HepG2 (cell line): ENCODE measurements around the gene DTD2. TPM values are rescaled to one million over a fixed set of nuclear protein-coding genes. Genes with fewer than 3 reads are reported as not detected.

ENCODE experiments used
- EHMT2 ChIP-seq: fragments of 200-600 bp; sonication (generic); IDR thresholded peaks from 2 replicates; pipeline ENCODE4 v1.7.0; 2017; ENCODE audit warnings: antibody characterized with exemption, low read depth, low read length, borderline replicate concordance
- ELF3 ChIP-seq: IDR thresholded peaks from 2 replicates; pipeline ENCODE4 v1.6.1; 2016; ENCODE audit warnings: missing genetic modification reagents, missing compliant biosample characterization
- ESRRA ChIP-seq: sonication (generic); formaldehyde crosslinking; IDR thresholded peaks from 2 replicates; pipeline ENCODE4 v1.5.1; 2020; ENCODE audit warnings: mild to moderate bottlenecking, low read depth, missing genetic modification reagents
- ETV5 ChIP-seq: IDR thresholded peaks from 2 replicates; pipeline ENCODE4 v1.6.1; 2018; ENCODE audit warnings: missing biosample characterization, missing genetic modification reagents, inconsistent platforms, borderline replicate concordance
- IRF2 ChIP-seq: IDR thresholded peaks from 2 replicates; pipeline ENCODE4 v1.6.1; 2018; ENCODE audit warnings: missing genetic modification reagents, missing compliant biosample characterization
- MATR3 ChIP-seq: sonication (generic); formaldehyde crosslinking; IDR thresholded peaks from 2 replicates; pipeline ENCODE4 v1.4.0; 2020; ENCODE audit warnings: missing genetic modification reagents
- NR2F2 ChIP-seq: IDR thresholded peaks from 2 replicates; pipeline ENCODE4 v1.6.1; 2012; ENCODE audit warnings: low read depth, inconsistent platforms, borderline replicate concordance
- PAX8 ChIP-seq: sonication (generic); formaldehyde crosslinking; IDR thresholded peaks from 2 replicates; pipeline ENCODE4 v1.8.0; 2022; ENCODE audit warnings: mild to moderate bottlenecking, missing genetic modification reagents, borderline replicate concordance
- SP4 ChIP-seq: sonication (generic); formaldehyde crosslinking; IDR thresholded peaks from 2 replicates; pipeline ENCODE4 v1.8.1; 2023; ENCODE audit warnings: mild to moderate bottlenecking, missing genetic modification reagents
- ZBTB20 ChIP-seq: sonication (generic); formaldehyde crosslinking; IDR thresholded peaks from 2 replicates; pipeline ENCODE4 v1.8.1; 2023; ENCODE audit warnings: missing genetic modification reagents, low read depth, mild to moderate bottlenecking, borderline replicate concordance
- ZFP82 ChIP-seq: sonication (generic); formaldehyde crosslinking; IDR thresholded peaks from 2 replicates; pipeline ENCODE4 v1.5.1; 2020; ENCODE audit warnings: mild to moderate bottlenecking, missing genetic modification reagents, borderline replicate concordance
- polyA plus RNA-seq, 8 experiments: library from polyadenylated mRNA; depleted of rRNA in 3 of 8; stranded (reverse) in 7 of 8; unstranded in 1 of 8; fragments of >200 nt; fragmentation: Illumina TruSeq in 4 of 8; extraction: Trizol in 4 of 8; gene quantifications; 2 replicates each; pipeline versions ENCODE4 v1.2.1 to v1.2.3, GENCODE V29; 2011 to 2016; ENCODE audit warnings: low read depth in 4 of 8, missing spikeins in 1 of 8, mixed read lengths in 1 of 8; ENCODE audit not compliant: insufficient read depth in 1 of 8
- total RNA-seq, 5 experiments: library from RNA; depleted of rRNA; stranded (reverse); fragments of >200 nt; fragmentation: Illumina TruSeq; extraction: Trizol; gene quantifications; 2 replicates each; pipeline ENCODE4 v1.2.3, GENCODE V29; 2016; ENCODE audit warnings: low read depth in 1 of 5
- TF ChIP-seq, protein P1 (sequence below): sonication (generic); formaldehyde crosslinking; conservative IDR thresholded peaks from 2 replicates; pipeline ENCODE4 v1.4.0; 2020; ENCODE audit warnings: missing genetic modification reagents
- TF ChIP-seq, protein P2 (sequence below): sonication (generic); formaldehyde crosslinking; IDR thresholded peaks from 2 replicates; pipeline ENCODE4 v1.5.1; 2020; ENCODE audit warnings: mild to moderate bottlenecking, missing genetic modification reagents, borderline replicate concordance
- TF ChIP-seq, protein P3 (sequence below): sonication (generic); formaldehyde crosslinking; IDR thresholded peaks from 2 replicates; pipeline ENCODE4 v1.4.0; 2020; ENCODE audit warnings: missing genetic modification reagents
- TF ChIP-seq, protein P4 (sequence below): sonication (generic); formaldehyde crosslinking; IDR thresholded peaks from 2 replicates; pipeline ENCODE4 v1.5.1; 2020; ENCODE audit warnings: mild to moderate bottlenecking, moderate library complexity, missing genetic modification reagents
- TF ChIP-seq, protein P5 (sequence below): sonication (generic); formaldehyde crosslinking; IDR thresholded peaks from 2 replicates; pipeline ENCODE4 v1.5.0; 2020; ENCODE audit warnings: missing genetic modification reagents

The DTD2 gene
- total and polyA plus RNA-seq, 2 of the 13 experiments (the other 11 are each of a cell fraction or from before 2014, with no cell fraction given), result 22.3 to 49.8 TPM

DNA sequence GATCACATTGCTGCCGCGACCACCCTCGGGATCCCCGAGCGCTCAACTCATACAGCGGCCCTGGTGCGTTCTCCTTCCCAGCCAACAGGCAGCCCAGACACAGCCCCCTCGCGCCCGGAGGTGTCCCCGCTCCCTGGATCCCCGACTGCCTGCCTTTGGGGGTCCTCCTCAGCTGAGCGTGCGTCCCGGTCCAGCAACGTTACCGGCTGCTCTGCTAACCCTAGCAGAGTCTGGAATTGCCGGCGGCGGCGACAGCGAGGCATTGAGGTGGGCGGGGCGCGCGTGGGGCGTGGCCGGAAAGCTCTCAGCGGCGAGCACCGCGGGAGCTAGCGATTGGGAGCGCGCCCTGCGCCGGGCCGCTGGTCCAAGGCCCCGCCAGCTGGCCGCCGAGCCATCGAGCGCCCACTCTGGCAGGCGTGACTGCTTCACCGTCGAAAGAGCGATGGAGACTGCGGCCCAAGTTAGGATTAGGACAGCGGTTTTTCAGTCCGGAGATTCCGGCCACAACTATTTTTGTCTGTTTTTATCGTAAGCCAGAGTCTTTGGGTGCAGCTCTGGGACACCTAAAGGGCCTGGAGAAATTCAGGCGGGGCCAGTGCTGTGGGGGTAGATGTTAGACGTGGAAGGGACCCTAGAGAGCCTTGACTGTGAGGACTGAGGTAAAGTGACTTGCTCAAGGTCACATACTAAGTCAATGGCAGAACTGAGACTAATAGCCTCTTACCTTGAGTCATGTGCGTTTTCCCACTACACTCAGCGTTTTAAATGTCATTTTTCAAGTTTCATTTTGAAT is 36.8 kb downstream of the DTD2 start, which contains the start of gene HEATR5A (continued):
- TF ChIP-seq, protein P1, sequence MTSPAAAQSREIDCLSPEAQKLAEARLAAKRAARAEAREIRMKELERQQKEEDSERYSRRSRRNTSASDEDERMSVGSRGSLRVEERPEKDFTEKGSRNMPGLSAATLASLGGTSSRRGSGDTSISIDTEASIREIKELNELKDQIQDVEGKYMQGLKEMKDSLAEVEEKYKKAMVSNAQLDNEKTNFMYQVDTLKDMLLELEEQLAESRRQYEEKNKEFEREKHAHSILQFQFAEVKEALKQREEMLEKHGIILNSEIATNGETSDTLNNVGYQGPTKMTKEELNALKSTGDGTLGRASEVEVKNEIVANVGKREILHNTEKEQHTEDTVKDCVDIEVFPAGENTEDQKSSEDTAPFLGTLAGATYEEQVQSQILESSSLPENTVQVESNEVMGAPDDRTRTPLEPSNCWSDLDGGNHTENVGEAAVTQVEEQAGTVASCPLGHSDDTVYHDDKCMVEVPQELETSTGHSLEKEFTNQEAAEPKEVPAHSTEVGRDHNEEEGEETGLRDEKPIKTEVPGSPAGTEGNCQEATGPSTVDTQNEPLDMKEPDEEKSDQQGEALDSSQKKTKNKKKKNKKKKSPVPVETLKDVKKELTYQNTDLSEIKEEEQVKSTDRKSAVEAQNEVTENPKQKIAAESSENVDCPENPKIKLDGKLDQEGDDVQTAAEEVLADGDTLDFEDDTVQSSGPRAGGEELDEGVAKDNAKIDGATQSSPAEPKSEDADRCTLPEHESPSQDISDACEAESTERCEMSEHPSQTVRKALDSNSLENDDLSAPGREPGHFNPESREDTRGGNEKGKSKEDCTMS (CRISPR knock-in tag), result no peak; the same call in 1 of the 2 replicates
- TF ChIP-seq PAX8 (CRISPR knock-in tag) (peak; percentile 99), ZFP82 (CRISPR knock-in tag) (peak; percentile 100), ETV5 (peak; percentile 92), EHMT2 (0 out of 2 replicates have a peak, but pooled peaks have one; percentile 1), MATR3 (CRISPR knock-in tag) (0 out of 2 replicates have a peak, but pooled peaks have one; percentile 13), IRF2 (CRISPR knock-in tag) (peak; percentile 98), ESRRA (CRISPR knock-in tag) (peak; percentile 97), SP4 (CRISPR knock-in tag) (peak; percentile 100), NR2F2 (no peak), ELF3 (CRISPR knock-in tag) (peak; percentile 94), ZBTB20 (peak; percentile 91)
- TF ChIP-seq, protein P2, sequence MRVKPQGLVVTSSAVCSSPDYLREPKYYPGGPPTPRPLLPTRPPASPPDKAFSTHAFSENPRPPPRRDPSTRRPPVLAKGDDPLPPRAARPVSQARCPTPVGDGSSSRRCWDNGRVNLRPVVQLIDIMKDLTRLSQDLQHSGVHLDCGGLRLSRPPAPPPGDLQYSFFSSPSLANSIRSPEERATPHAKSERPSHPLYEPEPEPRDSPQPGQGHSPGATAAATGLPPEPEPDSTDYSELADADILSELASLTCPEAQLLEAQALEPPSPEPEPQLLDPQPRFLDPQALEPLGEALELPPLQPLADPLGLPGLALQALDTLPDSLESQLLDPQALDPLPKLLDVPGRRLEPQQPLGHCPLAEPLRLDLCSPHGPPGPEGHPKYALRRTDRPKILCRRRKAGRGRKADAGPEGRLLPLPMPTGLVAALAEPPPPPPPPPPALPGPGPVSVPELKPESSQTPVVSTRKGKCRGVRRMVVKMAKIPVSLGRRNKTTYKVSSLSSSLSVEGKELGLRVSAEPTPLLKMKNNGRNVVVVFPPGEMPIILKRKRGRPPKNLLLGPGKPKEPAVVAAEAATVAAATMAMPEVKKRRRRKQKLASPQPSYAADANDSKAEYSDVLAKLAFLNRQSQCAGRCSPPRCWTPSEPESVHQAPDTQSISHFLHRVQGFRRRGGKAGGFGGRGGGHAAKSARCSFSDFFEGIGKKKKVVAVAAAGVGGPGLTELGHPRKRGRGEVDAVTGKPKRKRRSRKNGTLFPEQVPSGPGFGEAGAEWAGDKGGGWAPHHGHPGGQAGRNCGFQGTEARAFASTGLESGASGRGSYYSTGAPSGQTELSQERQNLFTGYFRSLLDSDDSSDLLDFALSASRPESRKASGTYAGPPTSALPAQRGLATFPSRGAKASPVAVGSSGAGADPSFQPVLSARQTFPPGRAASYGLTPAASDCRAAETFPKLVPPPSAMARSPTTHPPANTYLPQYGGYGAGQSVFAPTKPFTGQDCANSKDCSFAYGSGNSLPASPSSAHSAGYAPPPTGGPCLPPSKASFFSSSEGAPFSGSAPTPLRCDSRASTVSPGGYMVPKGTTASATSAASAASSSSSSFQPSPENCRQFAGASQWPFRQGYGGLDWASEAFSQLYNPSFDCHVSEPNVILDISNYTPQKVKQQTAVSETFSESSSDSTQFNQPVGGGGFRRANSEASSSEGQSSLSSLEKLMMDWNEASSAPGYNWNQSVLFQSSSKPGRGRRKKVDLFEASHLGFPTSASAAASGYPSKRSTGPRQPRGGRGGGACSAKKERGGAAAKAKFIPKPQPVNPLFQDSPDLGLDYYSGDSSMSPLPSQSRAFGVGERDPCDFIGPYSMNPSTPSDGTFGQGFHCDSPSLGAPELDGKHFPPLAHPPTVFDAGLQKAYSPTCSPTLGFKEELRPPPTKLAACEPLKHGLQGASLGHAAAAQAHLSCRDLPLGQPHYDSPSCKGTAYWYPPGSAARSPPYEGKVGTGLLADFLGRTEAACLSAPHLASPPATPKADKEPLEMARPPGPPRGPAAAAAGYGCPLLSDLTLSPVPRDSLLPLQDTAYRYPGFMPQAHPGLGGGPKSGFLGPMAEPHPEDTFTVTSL (CRISPR knock-in tag), result peak; percentile 89
- TF ChIP-seq, protein P3, sequence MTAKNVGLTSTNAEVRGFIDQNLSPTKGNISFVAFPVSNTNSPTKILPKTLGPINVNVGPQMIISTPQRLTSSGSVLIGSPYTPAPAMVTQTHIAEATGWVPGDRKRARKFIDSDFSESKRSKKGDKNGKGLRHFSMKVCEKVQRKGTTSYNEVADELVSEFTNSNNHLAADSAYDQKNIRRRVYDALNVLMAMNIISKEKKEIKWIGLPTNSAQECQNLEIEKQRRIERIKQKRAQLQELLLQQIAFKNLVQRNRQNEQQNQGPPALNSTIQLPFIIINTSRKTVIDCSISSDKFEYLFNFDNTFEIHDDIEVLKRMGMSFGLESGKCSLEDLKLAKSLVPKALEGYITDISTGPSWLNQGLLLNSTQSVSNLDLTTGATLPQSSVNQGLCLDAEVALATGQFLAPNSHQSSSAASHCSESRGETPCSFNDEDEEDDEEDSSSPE (CRISPR knock-in tag), result peak; percentile 96
- TF ChIP-seq, protein P4, sequence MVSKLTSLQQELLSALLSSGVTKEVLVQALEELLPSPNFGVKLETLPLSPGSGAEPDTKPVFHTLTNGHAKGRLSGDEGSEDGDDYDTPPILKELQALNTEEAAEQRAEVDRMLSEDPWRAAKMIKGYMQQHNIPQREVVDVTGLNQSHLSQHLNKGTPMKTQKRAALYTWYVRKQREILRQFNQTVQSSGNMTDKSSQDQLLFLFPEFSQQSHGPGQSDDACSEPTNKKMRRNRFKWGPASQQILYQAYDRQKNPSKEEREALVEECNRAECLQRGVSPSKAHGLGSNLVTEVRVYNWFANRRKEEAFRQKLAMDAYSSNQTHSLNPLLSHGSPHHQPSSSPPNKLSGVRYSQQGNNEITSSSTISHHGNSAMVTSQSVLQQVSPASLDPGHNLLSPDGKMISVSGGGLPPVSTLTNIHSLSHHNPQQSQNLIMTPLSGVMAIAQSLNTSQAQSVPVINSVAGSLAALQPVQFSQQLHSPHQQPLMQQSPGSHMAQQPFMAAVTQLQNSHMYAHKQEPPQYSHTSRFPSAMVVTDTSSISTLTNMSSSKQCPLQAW, result peak; percentile 86
- TF ChIP-seq, protein P5, sequence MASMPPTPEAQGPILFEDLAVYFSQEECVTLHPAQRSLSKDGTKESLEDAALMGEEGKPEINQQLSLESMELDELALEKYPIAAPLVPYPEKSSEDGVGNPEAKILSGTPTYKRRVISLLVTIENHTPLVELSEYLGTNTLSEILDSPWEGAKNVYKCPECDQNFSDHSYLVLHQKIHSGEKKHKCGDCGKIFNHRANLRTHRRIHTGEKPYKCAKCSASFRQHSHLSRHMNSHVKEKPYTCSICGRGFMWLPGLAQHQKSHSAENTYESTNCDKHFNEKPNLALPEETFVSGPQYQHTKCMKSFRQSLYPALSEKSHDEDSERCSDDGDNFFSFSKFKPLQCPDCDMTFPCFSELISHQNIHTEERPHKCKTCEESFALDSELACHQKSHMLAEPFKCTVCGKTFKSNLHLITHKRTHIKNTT, result peak; percentile 92
